Transverse colon (tissue), 4 donors: Measurements from ENCODE around the gene ITPKB. TPM values are rescaled to one million over a fixed set of nuclear protein-coding genes. Genes with fewer than 3 reads are reported as not detected.
A peak's percentile ranks its signal among the peaks of the same experiment; 100 is the strongest.

Source experiments
- DNase-seq: peaks from one replicate; pipeline ENCODE4 v3.0.0-alpha.2; 2019
- H3K27ac ChIP-seq, 4 donors: fragments of 200-600 bp; sonication (generic); 2 replicates each; pipeline ENCODE4 v1.5.1; 2016 to 2018; ENCODE audit warnings: inconsistent platforms in 4 of 4
- H3K27me3 ChIP-seq: fragments of 200-600 bp; sonication (generic); 2 replicates; pipeline ENCODE4 v1.5.1; 2017; ENCODE audit warnings: inconsistent platforms
- H3K36me3 ChIP-seq, 4 donors: fragments of 200-600 bp; sonication (generic); 2 replicates each; pipeline ENCODE4 v1.5.1; 2017 to 2019; ENCODE audit warnings: inconsistent platforms in 4 of 4
- H3K4me1 ChIP-seq, 4 donors: fragments of 200-600 bp; sonication (generic); 2 replicates each; pipeline ENCODE4 v1.5.1; 2017 to 2020; ENCODE audit warnings: inconsistent platforms in 4 of 4
- H3K4me3 ChIP-seq, 4 donors: fragments of 200-600 bp; sonication (generic); 1 replicate in 1 of 4; 2 replicates in 3 of 4; pipeline versions ENCODE4 v1.5.1 to v1.6.1; 2017 to 2019; ENCODE audit warnings: inconsistent platforms in 4 of 4
- H3K9me3 ChIP-seq, 2 donors: fragments of 200-600 bp; sonication (generic); 2 replicates each; pipeline ENCODE4 v1.5.1; 2017 to 2019; ENCODE audit warnings: inconsistent platforms in 2 of 2
- CTCF ChIP-seq, 5 experiments: fragments of 200-600 bp in 3 of 5; fragments of 450-650 bp in 2 of 5; sonication (generic) in 3 of 5; IDR thresholded peaks; 1 replicate in 2 of 5; 2 replicates in 3 of 5; pipeline ENCODE4 v1.5.1; 2016 to 2017; ENCODE audit warnings: antibody characterized with exemption in 5 of 5, inconsistent platforms in 3 of 5, mild to moderate bottlenecking in 2 of 5, moderate library complexity in 1 of 5
- EP300 ChIP-seq: sonication (generic); formaldehyde crosslinking; IDR thresholded peaks from one replicate; pipeline ENCODE4 v1.6.1; 2017; ENCODE audit warnings: antibody characterized with exemption, low read depth
- POLR2A ChIP-seq: fragments of 450-650 bp; IDR thresholded peaks from one replicate; pipeline ENCODE4 v1.6.1; 2016; ENCODE audit warnings: antibody characterized with exemption, mild to moderate bottlenecking, moderate library complexity
- POLR2AphosphoS5 ChIP-seq, 3 donors: sonication (generic); formaldehyde crosslinking; IDR thresholded peaks; one replicate each; pipeline ENCODE4 v1.6.1; 2016; ENCODE audit warnings: antibody characterized with exemption in 3 of 3
- WGBS, 2 donors: methylation state at CpG; one replicate each; pipeline ENCODE4 v1.1.5; 2018; ENCODE audit warnings: low coverage in 1 of 2; 5-methylcytosine and 5-hydroxymethylcytosine counted together
- in situ Hi-C, 4 donors: fragments of 200-750 bp; cut with MboI; loops; one replicate each; pipeline versions ENCODE4 v1.15.0 to v1.15.1; 2017; ENCODE audit warnings: low sequenced_read_pairs in 3 of 4, low pct_ligation_motif_present in 1 of 4, low pct_unique_long_range_greater_than_20kb in 1 of 4
- intact Hi-C: fragments of 100-400 bp; cut with DNase I; formaldehyde crosslinking; loops from one replicate; pipeline ENCODE4 v1.15.1; 2023; ENCODE audit warnings: low total_unique reads
- total RNA-seq, 4 donors: library from RNA; depleted of rRNA; stranded (reverse); fragments of >200 nt; gene quantifications; one replicate each; pipeline ENCODE4 v1.1.0, GENCODE V29; 2016

Gene ITPKB
- total RNA-seq, 4 donors from 2014 or later: 14.3 to 57.6 (median 23.7) TPM

GRCh38 chr1:226635456-226635941 is 103.6 kb downstream of the ITPKB start:
- peak overlapping the region in 3 of 4 donors; percentile 10 to 67 (median 66) for H3K27ac ChIP-seq
- H3K36me3 ChIP-seq: no peaks in the 10 kb centered on the region
- intact Hi-C loops (loop anchor here (2.0 to 10.0 kb wide), 2 partner anchors 59 to 103 kb away; partner anchors contain the start of gene ITPKB), in situ Hi-C loops (loop anchor here (5.0 to 25.0 kb wide), 4 partner anchors 187 to 802 kb away; no protein-coding TSS in a partner anchor)
- peak; percentile 8 for DNase-seq
- WGBS, 2 donors: 70 to 100% methylated on average over 1 to 11 of the region's 11 CpGs
- H3K4me3 ChIP-seq: no peak overlapping the region
- H3K9me3 ChIP-seq: no peaks in the 10 kb centered on the region
- TF ChIP-seq POLR2A: no peak
- no peak for TF ChIP-seq EP300
- no peak for TF ChIP-seq POLR2AphosphoS5 (IDR thresholded peaks at IDR 0.05)
- TF ChIP-seq CTCF (IDR thresholded peaks at IDR 0.05): no peak
- peaks cover 7 to 43% (median 19%) of the 10 kb centered on the region in 4 donors for H3K4me1 ChIP-seq
- H3K27me3 ChIP-seq: no peaks in the 10 kb centered on the region

- TF ChIP-seq CTCF (IDR thresholded peaks at IDR 0.05) (no peak), POLR2AphosphoS5 (IDR thresholded peaks at IDR 0.05) (no peak), POLR2A (no peak), EP300 (no peak)
- H3K4me3 ChIP-seq: no peak overlapping the region
- peak overlapping the region; percentile 59 to 68 (median 66) for H3K27ac ChIP-seq
- H3K27me3 ChIP-seq: no peaks in the 10 kb centered on the region
- intact Hi-C loops: loop anchor here (2.0 to 10.0 kb wide), 3 partner anchors 60 to 193 kb away; partner anchors contain the start of gene ITPKB
- in situ Hi-C loops: loop anchor here (5.0 to 25.0 kb wide), 4 partner anchors 188 to 803 kb away; no protein-coding TSS in a partner anchor
- peak; percentile 7 for DNase-seq
- H3K9me3 ChIP-seq: no peaks in the 10 kb centered on the region
- WGBS, 2 donors: 81% methylated on average over 20 of the region's 22 CpGs; no CpG with 5 or more reads in 1 of the 2 donors
- peaks cover 7 to 43% (median 19%) of the 10 kb centered on the region in 4 donors for H3K4me1 ChIP-seq
- no peaks in the 10 kb centered on the region for H3K36me3 ChIP-seq
Measured at GRCh38 chr1:226634611-226635246, 104.4 kb downstream of the ITPKB start.

- no peaks in the 10 kb centered on the region for H3K36me3 ChIP-seq
- TF ChIP-seq CTCF (IDR thresholded peaks at IDR 0.05) (peak; percentile 94 to 96 (median 94)), POLR2A (no peak)
- no peaks in the 10 kb centered on the region for H3K9me3 ChIP-seq
- no peaks in the 10 kb centered on the region for H3K27me3 ChIP-seq
- WGBS, 2 donors: 2% methylated on average over 6 of the region's 6 CpGs; no CpG with 5 or more reads in 1 of the 2 donors
- H3K4me1 ChIP-seq: peaks cover 7 to 43% (median 19%) of the 10 kb centered on the region in 4 donors
- H3K27ac ChIP-seq: peak overlapping the region; percentile 59 to 68 (median 66)
- H3K4me3 ChIP-seq: no peak overlapping the region
- in situ Hi-C loops (loop anchor here in 2 of 4 donors (10.0 to 25.0 kb wide), 2 partner anchors 191 to 803 kb away; no protein-coding TSS in a partner anchor), intact Hi-C loops (loop anchor here (2.0 to 10.0 kb wide), 3 partner anchors 61 to 193 kb away; partner anchors contain the start of gene ITPKB)
- peak; percentile 84 for DNase-seq
Measured at GRCh38 chr1:226634166-226634588, 104.9 kb downstream of the ITPKB start.

GRCh38 chr1:226633541-226634165 is 105.4 kb downstream of the ITPKB start:
- Histone ChIP-seq H3K27ac (peak overlapping the region; percentile 59 to 68 (median 66)), H3K36me3 (no peaks in the 10 kb centered on the region), H3K27me3 (no peaks in the 10 kb centered on the region), H3K9me3 (no peaks in the 10 kb centered on the region), H3K4me3 (no peak overlapping the region), H3K4me1 (peaks cover 7 to 43% (median 19%) of the 10 kb centered on the region in 4 donors)
- in situ Hi-C loops: loop anchor here in 2 of 4 donors (10.0 to 25.0 kb wide), 2 partner anchors 191 to 804 kb away; no protein-coding TSS in a partner anchor
- DNase-seq: no peak
- WGBS, 2 donors: 20 to 36% methylated on average over 2 to 7 of the region's 7 CpGs
- intact Hi-C loops: loop anchor here (2.0 to 10.0 kb wide), 3 partner anchors 61 to 194 kb away; partner anchors contain the start of gene ITPKB
- TF ChIP-seq EP300 (no peak), POLR2AphosphoS5 (IDR thresholded peaks at IDR 0.05) (no peak), CTCF (IDR thresholded peaks at IDR 0.05) (no peak), POLR2A (no peak)
